ENCODE measurements around the gene CLEC4C.
"Not testable (repeated sequence)": the region's sequence is repeated elsewhere in the genome, so short reads cannot be mapped to it uniquely, and the experiment has no call there.

Gene CLEC4C

GRCh38 chr12:7747246-7747645 is at the start of gene CLEC4C:
TSS of gene CLEC4C (minus strand) at chr12:7747375. CDS start at chr12:7747348, 27 bp downstream.
- DNase-seq (ENCODE audit: low spot score) = no peak

- DNase-seq (ENCODE audit: low spot score) = no peak
Observed at GRCh38 chr12:7793211-7793610, 46.0 kb upstream of the CLEC4C start.

DNA sequence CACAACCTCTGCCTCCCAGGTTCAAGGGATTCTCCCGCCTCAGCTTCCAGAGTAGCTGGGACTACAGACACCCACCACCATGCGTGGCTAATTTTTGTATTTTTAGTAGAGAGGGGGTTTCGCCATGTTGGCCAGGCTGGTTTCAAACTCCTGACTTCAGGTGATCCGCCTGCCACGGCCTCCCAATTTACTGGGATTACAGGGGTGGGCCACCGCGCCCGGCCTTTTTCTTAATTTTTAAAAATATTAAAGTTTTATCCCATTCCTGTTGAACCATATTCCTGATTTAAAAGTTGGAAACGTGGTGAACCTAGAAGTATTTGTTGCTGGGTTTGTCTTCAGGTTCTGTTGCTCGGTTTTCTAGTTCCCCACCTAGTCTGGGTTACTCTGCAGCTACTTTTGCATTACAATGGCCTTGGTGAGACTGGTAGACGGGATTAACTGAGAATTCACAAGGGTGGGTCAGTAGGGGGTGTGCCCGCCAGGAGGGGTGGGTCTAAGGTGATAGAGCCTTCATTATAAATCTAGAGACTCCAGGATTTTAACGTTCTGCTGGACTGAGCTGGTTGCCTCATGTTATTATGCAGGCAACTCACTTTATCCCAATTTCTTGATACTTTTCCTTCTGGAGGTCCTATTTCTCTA is 41.8 kb upstream of the CLEC4C start, which contains the start of gene NANOG:
TSS of gene NANOG (plus strand) at position 519 of the 645 bp plus-strand sequence. CDS start 213 bp downstream, outside the sequence.
- DNase-seq (ENCODE audit: low spot score) = not testable (repeated sequence)

DNA sequence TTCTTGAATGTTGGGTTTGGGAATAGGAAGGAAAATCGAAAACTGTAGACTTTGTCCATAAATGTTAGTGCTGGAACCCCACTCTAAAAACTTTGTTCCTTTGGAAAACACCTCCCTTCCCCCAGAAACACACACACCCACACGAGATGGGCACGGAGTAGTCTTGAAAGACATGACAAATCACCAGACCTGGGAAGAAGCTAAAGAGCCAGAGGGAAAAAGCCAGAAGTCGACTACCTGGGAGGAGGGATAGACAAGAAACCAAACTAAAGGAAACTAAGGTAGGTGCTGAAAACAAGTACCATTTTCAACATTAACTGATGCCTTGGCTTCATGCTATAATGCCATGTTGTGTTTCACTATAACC is 41.1 kb upstream of the CLEC4C start:
- DNase-seq (ENCODE audit: low spot score) = no peak

DNA sequence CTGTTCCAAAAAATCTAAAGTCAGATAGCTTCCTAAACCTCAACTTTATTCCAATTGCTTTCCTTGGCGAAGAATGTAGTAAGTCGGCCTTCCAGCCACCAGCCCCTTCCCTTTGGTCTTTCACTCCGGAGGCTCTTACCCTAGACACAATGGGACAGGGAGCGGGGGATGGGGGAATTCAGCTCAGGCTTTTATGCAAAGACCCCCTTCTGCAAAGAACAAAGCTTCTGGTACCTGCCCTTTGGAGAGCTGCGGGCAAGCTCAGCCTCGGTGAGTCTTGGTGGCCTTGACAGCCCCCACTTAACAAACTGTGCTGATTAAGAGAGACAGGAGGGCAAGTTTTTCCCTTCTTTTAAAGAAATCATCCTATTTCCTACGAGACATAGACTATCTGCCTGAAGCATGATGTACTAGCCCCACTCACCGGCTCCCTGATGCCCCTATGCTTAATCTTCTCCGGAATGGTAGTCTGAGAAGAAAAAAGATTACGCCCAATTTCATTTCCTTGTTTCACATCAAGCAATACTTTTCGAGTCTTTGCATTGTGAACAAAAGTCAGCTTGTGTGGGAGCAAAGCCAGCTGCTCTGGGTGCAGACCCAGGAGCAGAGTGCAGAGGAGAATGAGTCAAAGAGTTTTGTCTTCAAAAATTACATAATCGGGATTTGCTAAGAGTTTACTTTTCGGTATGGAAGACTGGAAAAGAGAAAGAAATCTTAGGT is 40.6 kb upstream of the CLEC4C start:
- no peak for DNase-seq (ENCODE audit: low spot score)

DNA sequence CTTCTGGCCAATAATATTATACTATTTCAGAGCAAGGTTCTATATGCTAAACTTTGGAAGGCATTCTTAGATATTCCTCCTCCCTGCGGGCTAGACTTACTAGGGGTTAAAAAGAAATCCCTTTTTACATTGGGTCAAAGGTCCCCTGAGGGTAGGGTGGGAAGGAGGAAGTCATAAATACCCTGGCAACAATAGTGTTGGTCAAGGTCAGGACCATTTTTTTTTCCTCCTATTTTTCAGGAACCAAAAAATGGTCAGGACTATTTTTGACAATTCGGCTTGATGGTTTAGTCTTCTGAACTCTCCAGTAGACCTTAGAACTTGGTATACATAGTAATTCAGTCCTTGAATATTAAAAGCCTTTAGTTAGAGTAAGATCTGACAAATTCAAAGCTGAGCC is 37.5 kb upstream of the CLEC4C start:
- DNase-seq (ENCODE audit: low spot score) = no peak

DNA sequence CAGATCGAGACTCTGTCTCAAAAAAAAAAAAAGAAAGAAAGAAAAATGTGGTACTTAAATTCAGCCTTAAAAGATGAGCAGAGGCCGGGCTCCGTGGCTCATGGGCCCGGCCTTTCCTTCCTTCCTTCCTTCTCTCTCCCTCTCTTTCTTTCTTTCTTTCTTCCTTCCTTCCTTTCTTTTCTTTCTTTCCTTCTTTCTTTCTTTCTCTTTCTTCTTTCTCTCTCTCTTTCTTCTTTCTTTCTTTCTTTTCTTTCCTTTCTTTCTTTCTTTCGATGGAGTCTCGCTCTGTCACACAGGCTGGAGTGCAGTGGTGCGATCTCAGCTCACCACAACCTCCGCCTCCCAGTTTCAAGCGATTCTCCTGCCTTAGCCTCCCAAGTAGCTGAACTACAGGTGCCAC is 36.3 kb upstream of the CLEC4C start:
- DNase-seq (ENCODE audit: low spot score) = not testable (repeated sequence)

GRCh38 chr12:7782055-7782454 is 34.9 kb upstream of the CLEC4C start:
- no peak for DNase-seq (ENCODE audit: low spot score)

DNA sequence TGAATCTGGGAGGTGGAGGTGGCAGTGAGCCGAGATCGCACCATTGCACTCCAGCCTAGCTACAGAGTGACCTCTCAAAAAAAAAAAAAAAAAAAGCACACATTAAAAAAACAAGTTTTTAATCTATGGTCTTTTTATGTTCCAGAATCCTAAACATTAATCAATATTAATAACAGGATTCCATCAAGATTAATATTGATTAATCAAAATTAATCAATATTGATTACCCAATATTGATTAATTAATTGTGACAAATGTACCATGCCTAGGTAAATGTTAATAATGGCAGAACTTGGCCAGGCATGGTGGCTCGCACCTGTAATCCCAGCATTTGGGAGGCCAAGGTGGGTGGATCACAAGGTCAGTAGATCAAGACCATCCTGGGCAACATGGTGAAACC is 34.1 kb upstream of the CLEC4C start:
- DNase-seq (ENCODE audit: low spot score) = no peak

- DNase-seq (ENCODE audit: low spot score) = no peak
Observed at GRCh38 chr12:7769999-7770398, 22.8 kb upstream of the CLEC4C start.

DNA sequence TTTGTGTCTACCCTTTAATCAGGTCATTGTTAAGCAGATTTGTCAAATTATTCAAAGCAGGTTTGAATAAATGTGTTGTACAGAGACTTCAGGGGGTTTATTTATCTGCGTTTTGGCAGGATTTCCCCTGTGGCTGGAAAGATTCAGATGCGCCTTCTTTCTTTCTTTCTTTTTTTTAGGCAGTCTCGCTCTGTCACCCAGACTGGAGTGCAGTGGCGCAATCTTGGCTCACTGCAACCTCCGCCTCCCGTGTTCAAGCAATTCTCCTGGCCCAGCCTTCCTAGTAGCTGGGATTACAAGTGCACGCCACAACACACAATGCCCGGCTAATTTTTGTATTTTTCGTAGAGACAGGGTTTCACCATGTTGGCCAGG is 11.6 kb upstream of the CLEC4C start:
- no peak for DNase-seq (ENCODE audit: low spot score)

DNA sequence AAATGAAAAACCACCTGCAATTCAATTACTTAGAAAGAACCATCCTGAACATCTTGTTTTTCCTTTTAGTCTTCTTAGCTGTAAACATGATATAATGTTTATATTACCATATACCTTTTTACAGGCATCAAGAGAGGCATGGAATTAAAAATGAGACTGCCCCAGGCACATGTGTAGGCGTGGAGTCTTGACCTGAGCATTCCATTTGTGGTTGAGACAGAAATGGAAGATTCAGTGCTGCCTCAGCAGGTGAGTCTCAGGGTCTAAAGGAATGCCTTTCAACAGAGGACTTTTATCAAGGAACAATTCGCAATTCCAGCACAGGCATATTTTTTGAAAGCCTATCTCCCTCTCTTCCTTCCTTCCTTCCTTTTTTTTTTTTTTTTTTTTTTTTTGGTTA is 9.8 kb upstream of the CLEC4C start:
- DNase-seq (ENCODE audit: low spot score) = no peak

DNA sequence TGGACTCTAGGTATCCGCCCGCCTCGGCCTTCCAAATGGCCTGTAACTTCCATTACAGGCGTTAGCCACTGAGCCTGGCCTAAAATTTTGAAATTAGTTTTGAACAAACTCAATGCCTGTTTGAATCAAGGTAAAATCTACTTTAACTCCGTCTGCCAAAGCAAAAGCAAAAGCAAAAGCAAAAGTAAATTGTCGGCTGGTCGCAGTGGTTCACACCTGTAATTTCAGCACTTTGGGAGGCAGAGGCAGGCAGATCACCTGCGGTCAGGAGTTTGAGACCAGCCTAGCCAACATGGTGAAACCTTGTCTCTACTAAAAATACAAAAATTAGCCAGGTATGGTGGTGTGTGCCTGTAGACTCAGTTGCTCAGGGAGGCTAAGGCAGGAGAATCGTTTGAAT is 8.5 kb upstream of the CLEC4C start:
- DNase-seq (ENCODE audit: low spot score) = not testable (repeated sequence)

- DNase-seq (ENCODE audit: low spot score) = not testable (repeated sequence)
Observed at GRCh38 chr12:7751941-7752922, 5.1 kb upstream of the CLEC4C start.

DNA sequence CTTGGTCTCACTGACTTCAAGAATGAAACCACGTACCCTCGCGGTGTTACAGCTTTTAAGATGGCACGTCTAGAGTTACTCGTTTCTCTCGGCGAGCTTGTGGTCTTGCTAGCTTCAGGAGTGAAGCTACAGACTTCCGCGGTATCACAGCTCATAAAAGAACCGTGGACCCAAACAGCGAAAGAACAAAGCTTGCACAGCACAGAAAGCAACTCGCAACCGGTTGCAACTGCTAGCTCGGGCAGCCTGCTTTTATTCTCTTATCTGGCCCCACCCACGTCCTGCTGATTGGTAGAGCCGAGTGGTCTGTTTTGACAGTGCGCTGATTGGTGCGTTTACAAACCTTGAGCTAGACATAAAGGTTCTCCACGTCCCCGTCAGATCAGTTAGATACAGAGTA is 4.2 kb upstream of the CLEC4C start:
- DNase-seq (ENCODE audit: low spot score) = no peak

DNA sequence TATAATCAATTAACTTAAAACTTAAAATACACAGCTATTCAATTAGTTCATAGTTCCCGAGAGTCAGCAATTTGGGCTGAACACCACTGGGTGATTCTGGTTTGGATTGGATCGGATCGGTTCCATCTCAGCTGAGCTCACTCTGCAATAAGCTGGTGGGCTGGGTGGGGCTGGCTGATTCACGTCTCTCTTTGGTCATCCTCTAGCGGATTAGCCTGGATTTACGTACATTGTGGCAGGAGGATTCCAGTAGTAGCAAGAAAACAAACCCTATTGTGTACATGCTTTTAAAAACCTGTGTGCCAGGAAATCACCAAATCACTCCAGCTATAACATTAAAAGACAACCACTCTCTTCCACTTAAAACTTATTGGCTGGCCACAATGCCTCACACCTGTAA is 3.2 kb upstream of the CLEC4C start:
- no peak for DNase-seq (ENCODE audit: low spot score)

DNA sequence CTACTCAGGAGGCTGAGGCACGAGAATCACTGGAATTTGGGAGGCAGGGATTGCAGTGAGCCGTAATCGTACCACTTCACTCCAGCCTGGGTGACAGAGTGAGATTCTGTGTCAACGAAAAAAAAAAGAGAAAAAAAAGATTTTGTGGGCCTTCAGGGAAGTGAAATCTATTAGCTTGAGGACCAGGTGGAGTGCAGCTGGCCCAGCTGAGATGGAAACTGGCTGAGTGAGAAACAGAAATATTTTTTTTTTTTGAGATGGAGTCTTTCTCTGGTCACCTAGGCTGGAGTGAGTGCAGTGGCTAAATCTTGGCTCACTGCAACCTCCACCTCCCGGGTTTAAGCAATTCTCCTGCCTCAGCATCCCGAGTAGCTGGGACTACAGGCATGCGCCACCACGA is 2.3 kb upstream of the CLEC4C start:
- no peak for DNase-seq (ENCODE audit: low spot score)

DNA sequence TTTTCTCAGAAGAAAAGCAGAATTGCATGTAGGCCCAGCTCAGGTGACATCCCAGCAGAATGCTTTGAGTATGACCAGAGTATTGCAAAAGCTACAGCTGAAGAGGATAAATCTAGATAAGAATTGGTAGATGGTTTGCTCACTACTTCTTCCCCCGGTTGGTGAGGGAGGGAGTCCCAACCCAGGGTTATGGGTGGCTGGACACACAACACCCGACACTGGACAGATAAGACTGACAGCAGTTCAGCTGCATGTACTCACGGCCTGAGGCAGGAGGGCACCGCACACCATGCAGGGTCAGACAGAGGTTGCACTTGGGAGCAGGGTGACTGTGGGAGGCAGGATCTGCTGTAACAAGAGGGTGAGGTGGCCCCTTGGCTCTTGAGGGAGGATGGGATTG is 1.7 kb upstream of the CLEC4C start:
- DNase-seq (ENCODE audit: low spot score) = no peak

GRCh38 chr12:7732993-7733392 is 14.2 kb downstream of the CLEC4C start:
- DNase-seq (ENCODE audit: low spot score) = no peak

DNA sequence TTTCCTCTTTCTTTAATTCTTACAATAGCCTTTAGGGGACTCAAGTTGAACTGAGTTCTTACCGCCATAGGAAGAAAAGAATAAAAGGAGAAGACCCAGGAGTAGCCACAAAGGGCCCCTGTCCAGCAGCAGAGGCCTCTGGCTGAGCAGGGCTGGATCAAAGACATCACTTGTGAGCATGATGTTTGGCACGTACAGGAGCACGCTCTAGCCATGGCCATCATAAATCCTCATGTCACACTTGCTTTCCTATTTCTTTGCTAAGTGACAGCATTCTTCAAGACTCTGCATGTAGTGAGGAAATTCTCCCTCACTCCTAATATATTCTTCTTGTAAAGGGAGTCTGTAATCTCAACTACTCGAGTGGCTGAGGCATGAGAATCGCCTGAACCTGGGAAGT is 15.7 kb downstream of the CLEC4C start:
- DNase-seq (ENCODE audit: low spot score) = no peak

DNA sequence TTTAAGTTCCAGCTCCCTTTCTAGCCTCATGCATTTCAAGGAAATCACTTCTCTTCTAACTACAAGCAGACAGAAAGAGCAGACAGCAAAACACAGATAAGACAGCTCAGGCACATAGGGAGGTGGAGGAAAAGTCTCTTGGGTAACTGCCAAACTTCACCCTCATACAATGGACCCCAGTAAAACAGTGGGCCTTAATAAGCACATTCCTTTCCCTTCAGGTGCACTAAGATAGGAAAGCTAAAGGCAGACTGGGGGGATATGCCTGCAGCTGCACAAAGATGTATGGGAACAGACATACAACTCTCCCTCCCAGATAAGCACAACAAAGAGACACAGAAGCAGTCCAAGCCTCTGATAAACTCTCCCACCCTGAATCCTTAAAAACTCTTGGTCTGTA is 16.2 kb downstream of the CLEC4C start:
- DNase-seq (ENCODE audit: low spot score) = not testable (repeated sequence)

GRCh38 chr12:7729746-7730145 is 17.4 kb downstream of the CLEC4C start:
- no peak for DNase-seq (ENCODE audit: low spot score)

GRCh38 chr12:7723926-7724325 is 23.2 kb downstream of the CLEC4C start:
- no peak for DNase-seq (ENCODE audit: low spot score)
